GM12864 (cell line): Measurements from ENCODE around the gene ZNF735.
"Not testable (repeated sequence)": the region's sequence is repeated elsewhere in the genome, so short reads cannot be mapped to it uniquely, and the experiment has no call there.

Experiments
- DNase-seq: peaks from one replicate; pipeline ENCODE4 v3.0.0-alpha.2; 2011; ENCODE audit warnings: low read depth
- H3K4me3 ChIP-seq: 2 replicates; pipeline ENCODE4 v1.5.1; 2011; ENCODE audit warnings: mild to moderate bottlenecking, low read depth, low read length, control low read depth
- TF ChIP-seq, protein P1 (sequence below): IDR thresholded peaks from 2 replicates; pipeline ENCODE4 v1.5.1; 2011; ENCODE audit warnings: low read depth, mild to moderate bottlenecking, moderate library complexity, low read length, control low read depth, inconsistent platforms; ENCODE audit errors: missing control alignments

The ZNF735 gene

DNA sequence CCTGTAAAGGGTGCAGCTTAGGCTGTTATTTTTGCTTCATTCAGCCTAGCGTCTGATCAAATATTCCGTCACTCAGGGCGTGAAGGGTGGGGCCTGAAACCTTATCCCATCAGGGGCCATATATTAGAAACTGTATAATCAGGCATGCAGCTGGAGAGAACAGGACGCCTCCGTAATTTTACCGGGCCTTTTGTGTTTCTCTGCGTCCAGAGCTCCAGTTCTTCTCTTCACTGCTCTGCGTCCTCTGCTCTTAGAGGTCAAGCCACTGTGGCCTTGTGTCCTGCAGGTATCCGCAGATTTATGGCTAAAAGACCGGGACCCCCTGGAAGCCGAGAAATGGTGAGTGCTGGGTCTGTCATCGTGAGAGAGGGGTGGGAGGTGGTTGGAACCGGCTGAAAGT lies at the start of gene ZNF735:
ZNF735 (plus strand) TSS at position 301 of the 400 bp plus-strand sequence; CDS start at position 301, 0 bp downstream.
- no peak for DNase-seq
- H3K4me3 ChIP-seq: no peak within 1 kb of the TSS
- TF ChIP-seq, protein P1, sequence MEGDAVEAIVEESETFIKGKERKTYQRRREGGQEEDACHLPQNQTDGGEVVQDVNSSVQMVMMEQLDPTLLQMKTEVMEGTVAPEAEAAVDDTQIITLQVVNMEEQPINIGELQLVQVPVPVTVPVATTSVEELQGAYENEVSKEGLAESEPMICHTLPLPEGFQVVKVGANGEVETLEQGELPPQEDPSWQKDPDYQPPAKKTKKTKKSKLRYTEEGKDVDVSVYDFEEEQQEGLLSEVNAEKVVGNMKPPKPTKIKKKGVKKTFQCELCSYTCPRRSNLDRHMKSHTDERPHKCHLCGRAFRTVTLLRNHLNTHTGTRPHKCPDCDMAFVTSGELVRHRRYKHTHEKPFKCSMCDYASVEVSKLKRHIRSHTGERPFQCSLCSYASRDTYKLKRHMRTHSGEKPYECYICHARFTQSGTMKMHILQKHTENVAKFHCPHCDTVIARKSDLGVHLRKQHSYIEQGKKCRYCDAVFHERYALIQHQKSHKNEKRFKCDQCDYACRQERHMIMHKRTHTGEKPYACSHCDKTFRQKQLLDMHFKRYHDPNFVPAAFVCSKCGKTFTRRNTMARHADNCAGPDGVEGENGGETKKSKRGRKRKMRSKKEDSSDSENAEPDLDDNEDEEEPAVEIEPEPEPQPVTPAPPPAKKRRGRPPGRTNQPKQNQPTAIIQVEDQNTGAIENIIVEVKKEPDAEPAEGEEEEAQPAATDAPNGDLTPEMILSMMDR: no peak

GRCh38 chr7:64170974-64171373 lies 36.0 kb upstream of the ZNF735 start:
- not testable (repeated sequence) for DNase-seq, H3K4me3 ChIP-seq

- no peak for DNase-seq
- TF ChIP-seq, protein P1: no peak
- H3K4me3 ChIP-seq: no peak overlapping the region
These were observed 32.7 kb upstream of the ZNF735 start for GRCh38 chr7:64174328-64174727.

DNA sequence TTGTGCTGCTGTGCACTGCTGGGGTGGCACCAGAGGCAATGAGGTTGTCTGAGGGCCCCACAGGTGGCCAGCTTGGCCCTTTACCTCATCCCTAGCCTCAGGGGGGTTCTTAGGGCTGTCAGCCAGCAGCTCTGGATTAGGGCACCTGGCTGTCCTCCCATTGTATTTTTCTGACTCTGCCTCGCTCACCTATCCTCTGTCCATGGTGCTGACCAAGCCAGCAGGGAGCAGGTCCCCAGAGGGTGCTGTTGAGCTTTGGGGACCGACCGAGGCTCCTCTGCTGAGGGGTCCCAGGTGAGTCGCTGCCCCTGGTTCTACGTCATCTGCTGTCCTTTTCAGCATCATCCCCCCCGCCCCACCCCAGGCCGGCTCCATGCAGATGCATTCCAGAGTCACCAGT lies 32.1 kb upstream of the ZNF735 start:
- no peak for DNase-seq
- no peak overlapping the region for H3K4me3 ChIP-seq
- TF ChIP-seq, protein P1: no peak

GRCh38 chr7:64180989-64181388 lies 26.0 kb upstream of the ZNF735 start:
- DNase-seq: no peak
- TF ChIP-seq, protein P1: peak; percentile 6
- no peak overlapping the region for H3K4me3 ChIP-seq

DNA sequence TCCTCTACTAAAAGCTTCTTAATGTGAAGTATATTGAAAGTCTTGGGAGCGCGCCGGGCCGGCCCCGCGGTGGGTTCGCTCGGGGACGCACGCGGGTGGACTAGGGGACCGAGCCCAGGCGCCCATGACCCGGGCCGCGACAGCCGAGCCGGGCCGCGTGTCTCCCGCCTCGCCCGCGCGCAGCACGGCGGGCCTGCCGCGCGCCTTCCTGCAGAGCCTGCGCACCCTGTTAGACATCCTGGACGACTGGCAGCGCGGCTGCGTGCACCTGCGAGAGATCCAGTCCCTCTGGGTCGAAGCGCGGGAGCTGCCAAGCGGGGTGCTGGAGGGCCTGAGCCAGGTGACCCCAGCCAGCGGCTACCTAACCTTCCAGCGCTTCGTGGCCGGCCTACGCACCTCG lies 25.4 kb upstream of the ZNF735 start:
- TF ChIP-seq, protein P1: no peak
- H3K4me3 ChIP-seq: no peak overlapping the region
- DNase-seq: no peak

DNA sequence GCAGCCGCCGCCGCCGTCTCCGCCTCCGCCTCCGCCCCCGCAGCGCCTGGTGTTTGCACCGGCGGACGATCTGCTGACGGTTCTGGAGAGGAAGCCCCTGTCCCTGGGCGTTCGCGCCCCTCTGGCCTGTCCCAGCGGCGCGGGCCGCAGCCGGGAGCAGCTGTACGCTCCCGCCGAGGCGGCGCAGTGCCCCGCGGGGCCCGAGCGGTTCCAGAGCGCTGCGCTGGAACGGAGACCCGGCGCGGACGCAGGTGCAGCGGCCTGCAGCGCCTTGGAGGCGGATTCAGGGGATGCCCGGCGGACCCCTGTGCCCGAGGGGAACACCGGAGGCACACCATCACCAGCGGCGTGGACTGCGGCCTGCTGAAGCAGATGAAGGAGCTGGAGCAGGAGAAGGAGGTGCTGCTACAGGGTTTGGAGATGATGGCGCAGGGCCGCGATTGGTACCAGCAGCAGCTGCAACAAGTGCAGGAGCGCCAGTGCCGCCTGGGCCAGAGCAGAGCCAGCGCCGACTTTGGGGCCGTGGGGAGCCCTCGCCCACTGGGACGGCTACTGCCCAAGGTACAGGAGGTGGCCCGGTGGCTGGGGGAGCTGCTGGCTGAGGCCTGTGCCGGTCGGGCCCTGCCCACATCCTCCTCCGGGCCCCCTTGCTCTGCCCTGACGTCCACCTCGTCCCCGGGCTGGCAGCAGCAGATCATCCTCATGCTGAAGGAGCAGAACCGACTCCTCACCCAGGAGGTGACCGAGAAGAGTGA lies 24.8 kb upstream of the ZNF735 start:
- TF ChIP-seq, protein P1: no peak
- H3K4me3 ChIP-seq: no peak overlapping the region
- DNase-seq: no peak
